Sigmoid colon (tissue), 4 donors: ENCODE measurements around the gene RAB12.

Source experiments
- CTCF ChIP-seq, 4 experiments: fragments of 450-650 bp in 3 of 4; fragments of 200-600 bp in 1 of 4; IDR thresholded peaks; one replicate each; pipeline ENCODE4 v1.5.1; 2016 to 2019; ENCODE audit warnings: antibody characterized with exemption in 4 of 4, mild to moderate bottlenecking in 3 of 4, moderate library complexity in 2 of 4
- POLR2A ChIP-seq, 2 donors: fragments of 450-650 bp; IDR thresholded peaks; one replicate each; pipeline ENCODE4 v1.6.1; 2016; ENCODE audit warnings: antibody characterized with exemption in 2 of 2, mild to moderate bottlenecking in 2 of 2, moderate library complexity in 2 of 2
- POLR2AphosphoS5 ChIP-seq, 4 donors: sonication (generic); formaldehyde crosslinking; IDR thresholded peaks; one replicate each; pipeline ENCODE4 v1.6.1; 2017; ENCODE audit warnings: antibody characterized with exemption in 4 of 4

GRCh38 chr18:8654503-8655451 is 45.5 kb downstream of the RAB12 start:
- no peak for TF ChIP-seq POLR2A (IDR thresholded peaks at IDR 0.05)
- TF ChIP-seq CTCF (IDR thresholded peaks at IDR 0.05), result peak; percentile 52 to 83 (median 80)
- TF ChIP-seq POLR2AphosphoS5 (IDR thresholded peaks at IDR 0.05), result no peak
